Neural progenitor cell (in vitro differentiated cells): ENCODE results near the gene SOCS2.

Source experiments
- EZH2 ChIP-seq: fragments of 200-600 bp; sonication (generic); IDR thresholded peaks from 2 replicates; pipeline ENCODE4 v1.6.1; 2017; ENCODE audit warnings: antibody characterized with exemption, mild to moderate bottlenecking, moderate library complexity
- EZH2phosphoT487 ChIP-seq: fragments of 200-600 bp; sonication (generic); IDR thresholded peaks from 2 replicates; pipeline ENCODE4 v1.6.1; 2017; ENCODE audit warnings: antibody characterized with exemption
- TF ChIP-seq, protein P1 (sequence below): fragments of 200-600 bp; sonication (generic); IDR thresholded peaks from 2 replicates; pipeline ENCODE4 v1.5.1; 2017; ENCODE audit warnings: antibody characterized with exemption, mild to moderate bottlenecking

GRCh38 chr12:93577222-93577621 lies 4.7 kb downstream of the SOCS2 start:
- TF ChIP-seq, protein P1, sequence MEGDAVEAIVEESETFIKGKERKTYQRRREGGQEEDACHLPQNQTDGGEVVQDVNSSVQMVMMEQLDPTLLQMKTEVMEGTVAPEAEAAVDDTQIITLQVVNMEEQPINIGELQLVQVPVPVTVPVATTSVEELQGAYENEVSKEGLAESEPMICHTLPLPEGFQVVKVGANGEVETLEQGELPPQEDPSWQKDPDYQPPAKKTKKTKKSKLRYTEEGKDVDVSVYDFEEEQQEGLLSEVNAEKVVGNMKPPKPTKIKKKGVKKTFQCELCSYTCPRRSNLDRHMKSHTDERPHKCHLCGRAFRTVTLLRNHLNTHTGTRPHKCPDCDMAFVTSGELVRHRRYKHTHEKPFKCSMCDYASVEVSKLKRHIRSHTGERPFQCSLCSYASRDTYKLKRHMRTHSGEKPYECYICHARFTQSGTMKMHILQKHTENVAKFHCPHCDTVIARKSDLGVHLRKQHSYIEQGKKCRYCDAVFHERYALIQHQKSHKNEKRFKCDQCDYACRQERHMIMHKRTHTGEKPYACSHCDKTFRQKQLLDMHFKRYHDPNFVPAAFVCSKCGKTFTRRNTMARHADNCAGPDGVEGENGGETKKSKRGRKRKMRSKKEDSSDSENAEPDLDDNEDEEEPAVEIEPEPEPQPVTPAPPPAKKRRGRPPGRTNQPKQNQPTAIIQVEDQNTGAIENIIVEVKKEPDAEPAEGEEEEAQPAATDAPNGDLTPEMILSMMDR, result no peak
- TF ChIP-seq EZH2phosphoT487 (no peak), EZH2 (no peak)
